GM12878 (cell line): ENCODE data around the gene UPK1B.

Experiments used
- BCL11A ChIP-seq: IDR thresholded peaks from 2 replicates; pipeline ENCODE4 v1.6.1; 2011; ENCODE audit warnings: low read depth, low read length
- GABPA ChIP-seq: IDR thresholded peaks from 2 replicates; pipeline ENCODE4 v1.6.1; 2014; ENCODE audit warnings: antibody characterized with exemption, low read depth, mild to moderate bottlenecking, inconsistent platforms
- HDAC6 ChIP-seq: fragments of 200-600 bp; sonication (generic); IDR thresholded peaks from one replicate; pipeline ENCODE4 v1.8.0; 2017; ENCODE audit warnings: antibody characterized with exemption; ENCODE audit not compliant: unreplicated experiment
- POLR2A ChIP-seq: IDR thresholded peaks from 2 replicates; pipeline ENCODE4 v1.6.1; 2011; ENCODE audit warnings: low read depth, mild to moderate bottlenecking, low read length
- POLR2AphosphoS5 ChIP-seq: IDR thresholded peaks from 2 replicates; pipeline ENCODE4 v1.6.1; 2011; ENCODE audit warnings: mild to moderate bottlenecking, low read length, inconsistent platforms
- RCOR1 ChIP-seq: conservative IDR thresholded peaks from 2 replicates; pipeline ENCODE4 v1.6.1; 2012; ENCODE audit warnings: low read depth, low read length, improper control_type of control experiment
- STAT3 ChIP-seq: IDR thresholded peaks from 2 replicates; pipeline ENCODE4 v1.6.1; 2011; ENCODE audit warnings: low read depth, low read length, improper control_type of control experiment
- TARDBP ChIP-seq: IDR thresholded peaks from 2 replicates; pipeline ENCODE4 v1.6.1; 2016; ENCODE audit warnings: borderline replicate concordance
- TCF3 ChIP-seq: IDR thresholded peaks from 2 replicates; pipeline ENCODE4 v1.6.1; 2012; ENCODE audit warnings: low read depth, mild to moderate bottlenecking, low read length, borderline replicate concordance; ENCODE audit not compliant: insufficient read depth

DNA sequence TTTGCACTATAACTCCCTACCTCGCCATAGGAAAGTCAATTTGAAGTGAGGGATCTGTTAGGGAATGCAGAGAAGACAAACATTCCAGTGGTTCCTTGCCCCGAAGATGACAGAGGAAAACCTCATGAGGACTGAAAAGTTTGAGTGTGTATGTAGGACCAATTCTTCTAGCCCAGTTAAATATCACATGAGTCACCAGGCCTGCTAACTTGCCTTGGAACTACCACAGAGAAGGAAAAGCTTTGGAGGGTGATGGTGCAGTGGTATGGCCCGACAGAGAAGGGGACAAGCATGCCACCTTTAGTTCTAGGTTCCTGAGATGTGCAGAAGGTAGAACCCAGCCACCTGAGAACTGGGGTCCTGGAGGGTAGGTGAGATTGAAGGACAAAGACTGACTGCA is 2.6 kb upstream of the UPK1B start:
- no peak for TF ChIP-seq TCF3
- TF ChIP-seq TARDBP = no peak
- TF ChIP-seq POLR2AphosphoS5 = no peak
- TF ChIP-seq RCOR1 = no peak
- no peak for TF ChIP-seq STAT3
- no peak for TF ChIP-seq POLR2A
- no peak for TF ChIP-seq BCL11A
- TF ChIP-seq GABPA = no peak
- no peak for TF ChIP-seq HDAC6
